Measurements from ENCODE around the gene PNO1. TPM values are rescaled to one million over a fixed set of nuclear protein-coding genes. Genes with fewer than 3 reads are reported as not detected.

PNO1 gene
- polyA plus RNA-seq, 2 of the 4 experiments (the other 2 are of a cell fraction): 49.0 to 63.2 TPM

GRCh38 chr2:68169308-68169707 lies 11.6 kb downstream of the PNO1 start:
- H3K4me2 ChIP-seq: no peak overlapping the region
- no peaks in the 10 kb centered on the region for H3K9me3 ChIP-seq
- H3K27ac ChIP-seq: no peak overlapping the region
- TF ChIP-seq JUN (IDR thresholded peaks at IDR 0.05) (no peak), USF2 (IDR thresholded peaks at IDR 0.05) (peak; percentile 86)
- FAIRE-seq: no peak
- DNase-seq (ENCODE audit: low read depth in 1 of 2, low spot score in 1 of 2): peak; percentile 22 to 50
- peak; percentile 53 to 67; a peak in 3 of 6 replicates for ATAC-seq
- POLR2A ChIA-PET: interaction anchor here (1.9 kb wide), 1 partner anchor 12 kb away, joined by 6 read pairs; the partner anchor contains the start of gene PNO1
- WGBS (ENCODE audit: missing lambda C conversion rate): 94% methylated on average over 4 of the region's 4 CpGs
- CTCF ChIA-PET: interaction anchor here (1.0 to 5.5 kb wide), 7 partner anchors 11 to 113 kb away, joined by 3 to 30 read pairs (median 4); a partner anchor contains a TSS
- no peak overlapping the region for H3K4me3 ChIP-seq
- no peaks in the 10 kb centered on the region for H3K4me1 ChIP-seq

DNA sequence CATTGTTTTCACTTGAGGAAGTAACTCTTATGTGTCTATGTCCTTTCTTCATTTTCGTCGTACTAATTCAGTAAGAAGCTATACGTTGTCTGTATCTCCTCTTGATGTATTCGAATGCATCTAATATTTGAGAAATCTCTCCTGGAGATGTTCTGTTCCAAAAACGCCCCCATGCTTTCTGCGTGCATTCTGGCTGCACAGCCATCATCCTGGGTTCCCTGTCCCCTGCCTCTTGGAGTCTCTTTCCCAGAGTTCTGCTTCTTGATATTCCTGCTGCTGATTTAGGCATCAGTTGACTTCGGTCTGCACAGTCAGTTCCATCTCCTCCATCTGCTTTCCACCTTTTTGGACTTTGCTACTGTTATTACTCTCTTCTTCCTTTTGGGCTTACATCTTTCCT lies 13.5 kb downstream of the PNO1 start:
- FAIRE-seq (no peak), ATAC-seq (no peak), DNase-seq (ENCODE audit: low read depth in 1 of 2, low spot score in 1 of 2) (no peak)
- H3K9me3 ChIP-seq: no peaks in the 10 kb centered on the region
- no peak overlapping the region for H3K4me2 ChIP-seq
- H3K27ac ChIP-seq: no peak overlapping the region
- ChIA-PET CTCF (interaction anchor here (0.8 to 5.5 kb wide), 4 partner anchors 14 to 55 kb away, joined by 3 to 30 read pairs (median 4); no protein-coding TSS in a partner anchor), POLR2A (interaction anchor here (0.9 kb wide), 1 partner anchor 13 kb away, joined by 3 read pairs; the partner anchor contains the start of gene PNO1)
- TF ChIP-seq ATOH8 (CRISPR knock-in tag; IDR thresholded peaks at IDR 0.05; ENCODE audit: low read depth): no peak
- TF ChIP-seq CEBPB (IDR thresholded peaks at IDR 0.05): no peak
- no peak for TF ChIP-seq HOXA7 (CRISPR knock-in tag; IDR thresholded peaks at IDR 0.05)
- TF ChIP-seq ZFP36 (IDR thresholded peaks at IDR 0.05; ENCODE audit: borderline replicate concordance, partially characterized antibody): no peak
- TF ChIP-seq RCOR1 (IDR thresholded peaks at IDR 0.05; ENCODE audit: low read depth, low read length): no peak
- no peak for TF ChIP-seq PBX3 (IDR thresholded peaks at IDR 0.05)
- no peak for TF ChIP-seq JUN (IDR thresholded peaks at IDR 0.05)
- no peak for TF ChIP-seq EP300 (IDR thresholded peaks at IDR 0.05)
- no peak for TF ChIP-seq MAZ (IDR thresholded peaks at IDR 0.05; ENCODE audit: borderline replicate concordance, low read depth, low read length)
- H3K4me1 ChIP-seq: no peaks in the 10 kb centered on the region
- 89% methylated on average over 7 of the region's 7 CpGs for WGBS (ENCODE audit: missing lambda C conversion rate)
- no peak overlapping the region for H3K4me3 ChIP-seq

- POLR2A ChIA-PET: no interaction called here
- no peak overlapping the region for H3K4me2 ChIP-seq
- FAIRE-seq: no peak
- WGBS (ENCODE audit: missing lambda C conversion rate): 86% methylated on average over 4 of the region's 4 CpGs
- H3K4me3 ChIP-seq: no peak overlapping the region
- no peaks in the 10 kb centered on the region for H3K4me1 ChIP-seq
- CTCF ChIA-PET: interaction anchor here (1.2 to 5.5 kb wide), 3 partner anchors 10 to 25 kb away, joined by 4 to 30 read pairs (median 4); no protein-coding TSS in a partner anchor
- no peak overlapping the region for H3K27ac ChIP-seq
- no peak for DNase-seq (ENCODE audit: low read depth in 1 of 2, low spot score in 1 of 2)
- ATAC-seq: no peak
- no peak for TF ChIP-seq ESRRA (IDR thresholded peaks at IDR 0.05; ENCODE audit: borderline replicate concordance, low read length)
- TF ChIP-seq RNF2 (IDR thresholded peaks at IDR 0.05; ENCODE audit: borderline replicate concordance, low read depth): no peak
- TF ChIP-seq HEYL (CRISPR knock-in tag; IDR thresholded peaks at IDR 0.05): no peak
- TF ChIP-seq KDM1A (IDR thresholded peaks at IDR 0.05; ENCODE audit: low read depth): no peak
- TF ChIP-seq ZNF302 (CRISPR knock-in tag; IDR thresholded peaks at IDR 0.05): no peak
- TF ChIP-seq ZC3H11A (IDR thresholded peaks at IDR 0.05): no peak
- TF ChIP-seq CTCF (IDR thresholded peaks at IDR 0.05): no peak
- no peak for TF ChIP-seq EHMT2 (IDR thresholded peaks at IDR 0.05; ENCODE audit: low read depth)
- TF ChIP-seq HOXB5 (CRISPR knock-in tag; IDR thresholded peaks at IDR 0.05): no peak
- TF ChIP-seq FOSB (CRISPR knock-in tag; IDR thresholded peaks at IDR 0.05): no peak
- H3K9me3 ChIP-seq: no peaks in the 10 kb centered on the region
Observed at GRCh38 chr2:68171684-68172083, 14.0 kb downstream of the PNO1 start.

All from A549 (cell line).